ENCODE results near the gene RIOK1.

DNA sequence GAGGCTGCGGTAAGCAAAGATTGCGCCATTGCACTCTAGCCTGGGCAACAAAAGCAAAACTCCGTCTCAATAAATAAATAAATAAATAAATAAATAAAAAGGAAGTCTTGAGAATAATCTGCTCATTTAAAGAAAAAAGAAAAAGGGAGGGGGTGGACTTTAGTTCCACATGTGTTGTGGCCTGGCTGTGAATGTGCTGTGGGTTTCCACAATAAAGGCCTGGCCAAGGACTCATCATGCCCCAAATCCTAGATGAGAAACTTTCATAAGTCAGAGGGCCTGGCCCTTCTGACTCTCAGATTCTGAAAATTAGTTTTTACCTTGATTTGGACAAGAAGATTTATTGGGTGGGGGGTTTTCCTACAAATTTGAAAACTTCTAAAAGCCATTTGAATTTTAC lies 48.4 kb downstream of the RIOK1 start:
- TF ChIP-seq POLR2AphosphoS5 (IDR thresholded peaks at IDR 0.05; ENCODE audit: low read depth, low read length) = no peak
- no peak for TF ChIP-seq TAF1 (IDR thresholded peaks at IDR 0.05; ENCODE audit: borderline replicate concordance, insufficient read depth, low read length)
- TF ChIP-seq, protein P1, sequence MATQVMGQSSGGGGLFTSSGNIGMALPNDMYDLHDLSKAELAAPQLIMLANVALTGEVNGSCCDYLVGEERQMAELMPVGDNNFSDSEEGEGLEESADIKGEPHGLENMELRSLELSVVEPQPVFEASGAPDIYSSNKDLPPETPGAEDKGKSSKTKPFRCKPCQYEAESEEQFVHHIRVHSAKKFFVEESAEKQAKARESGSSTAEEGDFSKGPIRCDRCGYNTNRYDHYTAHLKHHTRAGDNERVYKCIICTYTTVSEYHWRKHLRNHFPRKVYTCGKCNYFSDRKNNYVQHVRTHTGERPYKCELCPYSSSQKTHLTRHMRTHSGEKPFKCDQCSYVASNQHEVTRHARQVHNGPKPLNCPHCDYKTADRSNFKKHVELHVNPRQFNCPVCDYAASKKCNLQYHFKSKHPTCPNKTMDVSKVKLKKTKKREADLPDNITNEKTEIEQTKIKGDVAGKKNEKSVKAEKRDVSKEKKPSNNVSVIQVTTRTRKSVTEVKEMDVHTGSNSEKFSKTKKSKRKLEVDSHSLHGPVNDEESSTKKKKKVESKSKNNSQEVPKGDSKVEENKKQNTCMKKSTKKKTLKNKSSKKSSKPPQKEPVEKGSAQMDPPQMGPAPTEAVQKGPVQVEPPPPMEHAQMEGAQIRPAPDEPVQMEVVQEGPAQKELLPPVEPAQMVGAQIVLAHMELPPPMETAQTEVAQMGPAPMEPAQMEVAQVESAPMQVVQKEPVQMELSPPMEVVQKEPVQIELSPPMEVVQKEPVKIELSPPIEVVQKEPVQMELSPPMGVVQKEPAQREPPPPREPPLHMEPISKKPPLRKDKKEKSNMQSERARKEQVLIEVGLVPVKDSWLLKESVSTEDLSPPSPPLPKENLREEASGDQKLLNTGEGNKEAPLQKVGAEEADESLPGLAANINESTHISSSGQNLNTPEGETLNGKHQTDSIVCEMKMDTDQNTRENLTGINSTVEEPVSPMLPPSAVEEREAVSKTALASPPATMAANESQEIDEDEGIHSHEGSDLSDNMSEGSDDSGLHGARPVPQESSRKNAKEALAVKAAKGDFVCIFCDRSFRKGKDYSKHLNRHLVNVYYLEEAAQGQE (IDR thresholded peaks at IDR 0.05; ENCODE audit: insufficient read depth in 1 of 2, low read depth in 2 of 2, low read length in 2 of 2) = no peak
- TF ChIP-seq SIN3A (IDR thresholded peaks at IDR 0.05; ENCODE audit: borderline replicate concordance, insufficient read depth, low read length) = no peak
